Pancreas (tissue), 10 donors: Measurements from ENCODE around the gene PLD6. TPM values are rescaled to one million over a fixed set of nuclear protein-coding genes. Genes with fewer than 3 reads are reported as not detected.
A peak's percentile ranks its signal among the peaks of the same experiment; 100 is the strongest.

Source experiments
- ATAC-seq, 4 donors: fragments of 200-7000 bp; cut with Tn5 transposase; one replicate each; pipeline versions ENCODE4 v1.8.0 to v1.9.1; 2020; ENCODE audit warnings: mild to moderate bottlenecking in 4 of 4, moderate library complexity in 4 of 4
- DNase-seq, 6 donors: peaks; one replicate each; pipeline ENCODE4 v3.0.0-alpha.2; 2020
- FAIRE-seq: peaks from 2 replicates; lab custom pipeline; 2012; peaks lifted over from hg19 to GRCh38; lab: Jason Lieb, UNC
- H3K27ac ChIP-seq, 4 donors: fragments of 200-600 bp; sonication (generic); 1 replicate in 3 of 4; 2 replicates in 1 of 4; pipeline versions ENCODE4 v1.5.0 to v1.8.0; 2020
- H3K27me3 ChIP-seq, 4 donors: fragments of 200-600 bp; one replicate each; pipeline ENCODE4 v1.8.0; 2021
- H3K36me3 ChIP-seq, 3 donors: fragments of 200-600 bp; sonication (generic) in 1 of 3; one replicate each; pipeline versions ENCODE4 v1.5.0 to v1.8.0; 2020 to 2021
- H3K4me1 ChIP-seq, 3 donors: fragments of 200-600 bp; one replicate each; pipeline ENCODE4 v1.8.0; 2021
- H3K4me3 ChIP-seq, 4 donors: fragments of 200-600 bp; sonication (generic) in 2 of 4; one replicate each; pipeline versions ENCODE4 v1.5.0 to v1.8.0; 2020 to 2021
- H3K9me3 ChIP-seq, 4 donors: fragments of 200-600 bp; one replicate each; pipeline ENCODE4 v1.8.0; 2021
- CTCF ChIP-seq, 4 donors: fragments of 200-600 bp; sonication (generic) in 3 of 4; IDR thresholded peaks; one replicate each; pipeline versions ENCODE4 v1.5.0 to v1.8.0; 2021; ENCODE audit warnings: antibody characterized with exemption in 4 of 4
- WGBS, 2 donors: extraction: QIAGEN DNeasy Blood & Tissue Kit; methylation state at CpG; one replicate each; pipeline ENCODE4 v1.1.7; 2013; 5-methylcytosine and 5-hydroxymethylcytosine counted together
- intact Hi-C, 3 donors: fragments of 100-400 bp; cut with DNase I; formaldehyde crosslinking; loops; one replicate each; pipeline versions ENCODE4 v1.11.1 to v1.14.2; 2022
- polyA plus RNA-seq, 2 donors: library from polyadenylated mRNA; stranded (reverse); fragments of 200-250 nt; gene quantifications; one replicate each; pipeline ENCODE4 v1.2.3, GENCODE V29; 2013
- total RNA-seq, 6 donors: library from RNA; stranded (reverse); fragmentation: NEBNext Ultra II Directional in 4 of 6; extraction: Animal tissue kit (Norgen Biotek cat#: 25700) in 4 of 6; gene quantifications; one replicate each; pipeline versions ENCODE4 v1.2.1 to v1.2.4, GENCODE V29; 2021 to 2023
- donor health status: healthy with polysubstance abuse.
- donor health status: DM: no; HTN: no; CAD: no; lungs with moderate emphysema.
- donor health status: DM: no; HTN: no; CAD: no.
- donor health status: control.
- donor health status: control.
- donor health status: Bipolar disorder and iron deficiency.
- donor health status: DM: yes; HTN: yes; CAD: no.
- donor health status: DM: no; HTN: no; CAD: no.
- donor health status: DM: no; HTN: no; CAD: no.
- donor health status: DM: yes; HTN: yes; CAD: no.

The PLD6 gene
- total and polyA plus RNA-seq, 8 donors: 1.5 to 3.4 (median 2.4) TPM

GRCh38 chr17:17237026-17237799 lies 31.1 kb upstream of the PLD6 start, which contains the start of gene FLCN:
FLCN (minus strand) TSS chr17:17237168; CDS start chr17:17228137, 9,031 bp downstream.
- peaks cover 0 to 6% (median 0%) of the 10 kb centered on the region in 3 donors for H3K4me1 ChIP-seq
- intact Hi-C loops: no loop called here
- H3K36me3 ChIP-seq: no peaks in the 10 kb centered on the region
- H3K9me3 ChIP-seq: no peaks in the 10 kb centered on the region
- DNase-seq: peak; percentile 83 to 91 (median 86)
- peak within 1 kb of the TSS; percentile 97 to 99 (median 98) for H3K27ac ChIP-seq
- peak; percentile 34 for FAIRE-seq
- WGBS, 2 donors: 0% methylated on average over 43 to 53 of the region's 53 CpGs
- peak within 1 kb of the TSS; percentile 99 to 100 (median 99) for H3K4me3 ChIP-seq
- ATAC-seq: peak; percentile 91 to 97 (median 94)
- no peak for TF ChIP-seq CTCF (IDR thresholded peaks at IDR 0.05)
- no peaks in the 10 kb centered on the region for H3K27me3 ChIP-seq

GRCh38 chr17:17236295-17237025 lies 30.3 kb upstream of the PLD6 start:
- peak overlapping the region; percentile 99 to 100 (median 99) for H3K4me3 ChIP-seq
- 0 to 1% methylated on average over 24 to 31 of the region's 31 CpGs for WGBS, 2 donors
- no peaks in the 10 kb centered on the region for H3K27me3 ChIP-seq
- no peak for FAIRE-seq
- peak in 1 of 6 donors; percentile 46 for DNase-seq
- peaks cover 0 to 6% (median 4%) of the 10 kb centered on the region in 3 donors for H3K36me3 ChIP-seq
- ATAC-seq: peak; percentile 7 to 29 (median 24)
- intact Hi-C loops: no loop called here
- peak overlapping the region; percentile 97 to 99 (median 98) for H3K27ac ChIP-seq
- peaks cover 0 to 6% (median 0%) of the 10 kb centered on the region in 3 donors for H3K4me1 ChIP-seq
- no peak for TF ChIP-seq CTCF (IDR thresholded peaks at IDR 0.05)
- H3K9me3 ChIP-seq: no peaks in the 10 kb centered on the region

- DNase-seq (no peak), ATAC-seq (peak in 1 of 4 donors; percentile 3), FAIRE-seq (no peak)
- Histone ChIP-seq H3K27ac (peak overlapping the region in 3 of 4 donors; percentile 16 to 97 (median 21)), H3K36me3 (peaks cover 0 to 12% (median 12%) of the 10 kb centered on the region in 3 donors), H3K4me3 (peak overlapping the region in 3 of 4 donors; percentile 99), H3K9me3 (no peaks in the 10 kb centered on the region), H3K4me1 (peaks cover 0 to 6% (median 0%) of the 10 kb centered on the region in 3 donors), H3K27me3 (no peaks in the 10 kb centered on the region)
- WGBS, 2 donors: 41 to 42% methylated on average over 19 of the region's 19 CpGs
- TF ChIP-seq CTCF (IDR thresholded peaks at IDR 0.05): no peak
- intact Hi-C loops: no loop called here
Measured at GRCh38 chr17:17235212-17236174, 29.4 kb upstream of the PLD6 start.

GRCh38 chr17:17232303-17232621 lies 26.1 kb upstream of the PLD6 start:
- Histone ChIP-seq H3K27ac (no peak overlapping the region), H3K9me3 (no peaks in the 10 kb centered on the region), H3K36me3 (peaks cover 0 to 29% (median 29%) of the 10 kb centered on the region in 3 donors), H3K4me1 (peaks cover 0 to 6% (median 0%) of the 10 kb centered on the region in 3 donors), H3K4me3 (no peak overlapping the region), H3K27me3 (no peaks in the 10 kb centered on the region)
- TF ChIP-seq CTCF (IDR thresholded peaks at IDR 0.05): no peak
- ATAC-seq (no peak), FAIRE-seq (no peak), DNase-seq (no peak)
- 74 to 77% methylated on average over 11 of the region's 11 CpGs for WGBS, 2 donors
- intact Hi-C loops: no loop called here
